HepG2 (cell line): ENCODE measurements around the gene GPR137. TPM values are rescaled to one million over a fixed set of nuclear protein-coding genes. Genes with fewer than 3 reads are reported as not detected.

Experiments
- ARNT2 ChIP-seq: sonication (generic); formaldehyde crosslinking; IDR thresholded peaks from 2 replicates; pipeline ENCODE4 v1.8.0; 2022; ENCODE audit warnings: mild to moderate bottlenecking, low read depth, missing genetic modification reagents, moderate library complexity
- BHLHE40 ChIP-seq: IDR thresholded peaks from 2 replicates; pipeline ENCODE4 v1.6.1; 2011; ENCODE audit warnings: low read length, improper control_type of control experiment
- BRD4 ChIP-seq: sonication (generic); formaldehyde crosslinking; IDR thresholded peaks from 2 replicates; pipeline ENCODE4 v1.4.0; 2020; ENCODE audit warnings: missing genetic modification reagents
- CAMTA2 ChIP-seq: sonication (generic); formaldehyde crosslinking; IDR thresholded peaks from 2 replicates; pipeline ENCODE4 v1.4.0; 2020; ENCODE audit warnings: mild to moderate bottlenecking, missing genetic modification reagents, borderline replicate concordance
- EEA1 ChIP-seq: sonication (generic); formaldehyde crosslinking; IDR thresholded peaks from 2 replicates; pipeline ENCODE4 v1.5.1; 2020; ENCODE audit warnings: mild to moderate bottlenecking, missing genetic modification reagents, borderline replicate concordance
- ELF3 ChIP-seq: IDR thresholded peaks from 2 replicates; pipeline ENCODE4 v1.6.1; 2016; ENCODE audit warnings: missing genetic modification reagents, missing compliant biosample characterization
- ISL2 ChIP-seq: sonication (generic); formaldehyde crosslinking; IDR thresholded peaks from 2 replicates; pipeline ENCODE4 v1.5.0; 2020; ENCODE audit warnings: missing genetic modification reagents
- KDM1A ChIP-seq: IDR thresholded peaks from 2 replicates; pipeline ENCODE4 v1.6.1; 2016; ENCODE audit warnings: missing compliant biosample characterization
- KDM5B ChIP-seq: sonication (generic); formaldehyde crosslinking; IDR thresholded peaks from 2 replicates; pipeline ENCODE4 v1.4.0; 2020; ENCODE audit warnings: missing genetic modification reagents, mild to moderate bottlenecking, borderline replicate concordance
- KLF13 ChIP-seq: sonication (generic); formaldehyde crosslinking; IDR thresholded peaks from 2 replicates; pipeline ENCODE4 v1.4.0; 2020; ENCODE audit warnings: mild to moderate bottlenecking, missing genetic modification reagents
- MATR3 ChIP-seq: sonication (generic); formaldehyde crosslinking; IDR thresholded peaks from 2 replicates; pipeline ENCODE4 v1.4.0; 2020; ENCODE audit warnings: missing genetic modification reagents
- MEIS2 ChIP-seq: sonication (generic); formaldehyde crosslinking; IDR thresholded peaks from 2 replicates; pipeline ENCODE4 v1.9.0; 2021; ENCODE audit warnings: mild to moderate bottlenecking, missing genetic modification reagents
- PATZ1 ChIP-seq: sonication (generic); formaldehyde crosslinking; IDR thresholded peaks from 2 replicates; pipeline ENCODE4 v1.4.0; 2020; ENCODE audit warnings: missing genetic modification reagents
- RFXANK ChIP-seq: IDR thresholded peaks from 2 replicates; pipeline ENCODE4 v1.6.1; 2016
- TCF12 ChIP-seq, 2 experiments: fragments of 450-650 bp in 1 of 2; sonication (generic) in 1 of 2; formaldehyde crosslinking in 1 of 2; IDR thresholded peaks; 2 replicates each; pipeline versions ENCODE4 v1.6.1 to v1.8.0; 2017 to 2022; ENCODE audit warnings: antibody characterized with exemption in 1 of 2, mild to moderate bottlenecking in 1 of 2, missing genetic modification reagents in 1 of 2, moderate library complexity in 1 of 2
- TERF1 ChIP-seq: sonication (generic); formaldehyde crosslinking; IDR thresholded peaks from 2 replicates; pipeline ENCODE4 v1.8.0; 2022; ENCODE audit warnings: mild to moderate bottlenecking, missing genetic modification reagents, moderate library complexity
- ZC3H13 ChIP-seq: sonication (generic); formaldehyde crosslinking; IDR thresholded peaks from 2 replicates; pipeline ENCODE4 v1.8.1; 2023; ENCODE audit warnings: mild to moderate bottlenecking, missing genetic modification reagents, moderate library complexity
- ZNF225 ChIP-seq: sonication (generic); formaldehyde crosslinking; IDR thresholded peaks from 2 replicates; pipeline ENCODE4 v1.4.0; 2020; ENCODE audit warnings: mild to moderate bottlenecking, missing genetic modification reagents
- ZNF234 ChIP-seq: sonication (generic); formaldehyde crosslinking; conservative IDR thresholded peaks from 2 replicates; pipeline ENCODE4 v1.5.1; 2020; ENCODE audit warnings: mild to moderate bottlenecking, missing genetic modification reagents
- ZNF276 ChIP-seq: sonication (generic); formaldehyde crosslinking; IDR thresholded peaks from 2 replicates; pipeline ENCODE4 v1.4.0; 2020; ENCODE audit warnings: mild to moderate bottlenecking, low read depth, missing genetic modification reagents
- ZNF563 ChIP-seq: sonication (generic); formaldehyde crosslinking; IDR thresholded peaks from 2 replicates; pipeline ENCODE4 v1.8.0; 2022; ENCODE audit warnings: mild to moderate bottlenecking, moderate library complexity, missing genetic modification reagents
- ZNF605 ChIP-seq: sonication (generic); formaldehyde crosslinking; IDR thresholded peaks from 2 replicates; pipeline ENCODE4 v1.8.0; 2022; ENCODE audit warnings: mild to moderate bottlenecking, missing genetic modification reagents
- ZNF619 ChIP-seq: sonication (generic); formaldehyde crosslinking; IDR thresholded peaks from 2 replicates; pipeline ENCODE4 v1.4.0; 2020; ENCODE audit warnings: mild to moderate bottlenecking, missing genetic modification reagents
- ZNF747 ChIP-seq: sonication (generic); formaldehyde crosslinking; IDR thresholded peaks from 2 replicates; pipeline ENCODE4 v1.8.1; 2023; ENCODE audit warnings: missing genetic modification reagents, mild to moderate bottlenecking, borderline replicate concordance
- ZNF850 ChIP-seq: sonication (generic); formaldehyde crosslinking; conservative IDR thresholded peaks from 2 replicates; pipeline ENCODE4 v1.9.0; 2021; ENCODE audit warnings: mild to moderate bottlenecking, missing genetic modification reagents
- ZSCAN21 ChIP-seq: sonication (generic); formaldehyde crosslinking; IDR thresholded peaks from 2 replicates; pipeline ENCODE4 v1.8.0; 2022; ENCODE audit warnings: mild to moderate bottlenecking, missing genetic modification reagents, moderate library complexity, borderline replicate concordance
- polyA plus RNA-seq, 8 experiments: library from polyadenylated mRNA; depleted of rRNA in 3 of 8; stranded (reverse) in 7 of 8; unstranded in 1 of 8; fragments of >200 nt; fragmentation: Illumina TruSeq in 4 of 8; extraction: Trizol in 4 of 8; gene quantifications; 2 replicates each; pipeline versions ENCODE4 v1.2.1 to v1.2.3, GENCODE V29; 2011 to 2016; ENCODE audit warnings: low read depth in 4 of 8, missing spikeins in 1 of 8, mixed read lengths in 1 of 8; ENCODE audit not compliant: insufficient read depth in 1 of 8
- total RNA-seq, 5 experiments: library from RNA; depleted of rRNA; stranded (reverse); fragments of >200 nt; fragmentation: Illumina TruSeq; extraction: Trizol; gene quantifications; 2 replicates each; pipeline ENCODE4 v1.2.3, GENCODE V29; 2016; ENCODE audit warnings: low read depth in 1 of 5

Gene GPR137
- total and polyA plus RNA-seq, 2 of the 13 experiments (the other 11 are each of a cell fraction or from before 2014, with no cell fraction given): 8.5 to 13.2 TPM

DNA sequence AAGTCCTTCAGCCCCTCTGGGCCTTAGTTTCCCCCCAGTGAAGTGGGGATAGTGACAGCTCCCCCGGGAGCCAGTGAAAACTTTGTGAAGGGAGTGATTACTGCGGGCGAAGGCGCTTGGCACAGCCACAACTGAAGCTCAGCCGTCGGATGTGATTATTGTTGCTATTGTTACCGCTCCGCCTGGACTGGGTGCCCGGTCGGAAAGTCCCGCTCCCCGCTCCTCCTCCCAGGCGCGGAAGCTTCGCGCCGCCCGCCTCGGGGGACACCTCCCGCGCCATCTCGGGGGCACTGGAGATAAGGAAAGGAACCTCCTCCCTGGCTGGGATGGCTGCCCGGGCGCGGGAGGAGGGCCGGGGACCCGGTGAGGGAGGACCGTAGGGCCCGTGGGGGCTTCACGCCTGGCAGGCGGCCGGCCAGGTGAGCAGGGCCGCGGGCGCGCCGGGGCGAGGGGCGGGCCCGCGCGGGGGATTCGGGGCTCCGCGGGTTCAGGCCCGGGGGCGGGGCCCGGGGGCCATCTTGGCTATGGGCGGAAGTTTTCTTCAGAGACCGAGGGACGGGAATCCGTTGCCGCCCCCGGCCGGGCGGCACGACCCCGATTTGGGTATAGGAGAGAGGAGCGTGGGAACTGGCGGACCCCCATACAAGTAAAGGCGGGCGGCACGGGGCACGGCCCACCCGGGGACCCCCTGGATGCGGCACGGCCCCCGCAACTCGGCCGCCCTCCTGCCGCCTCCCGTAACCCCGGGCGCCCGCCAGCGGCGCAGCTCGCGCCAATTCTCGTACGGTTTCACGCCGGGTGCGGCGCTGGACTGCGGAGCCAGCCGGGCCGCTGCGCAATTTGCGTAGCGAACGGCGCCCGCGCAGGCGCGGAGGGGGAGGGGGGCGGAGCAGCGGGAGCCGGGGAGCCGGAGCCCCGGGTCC, at the start of gene GPR137 (continued):
- TF ChIP-seq TERF1 (CRISPR knock-in tag): no peak
- TF ChIP-seq ELF3 (CRISPR knock-in tag): no peak
- no peak; the same call in 1 of the 2 replicates for TF ChIP-seq KDM5B (CRISPR knock-in tag)
- TF ChIP-seq TCF12 (IDR thresholded peaks at IDR 0.05): no peak
- TF ChIP-seq TCF12 (CRISPR knock-in tag; IDR thresholded peaks at IDR 0.05): peak; percentile 13; the same call in 1 of the 2 replicates
- no peak for TF ChIP-seq MATR3 (CRISPR knock-in tag)
- TF ChIP-seq ZNF234: no peak
- no peak for TF ChIP-seq BRD4
- peak; percentile 21; the same call in 1 of the 2 replicates for TF ChIP-seq ISL2 (CRISPR knock-in tag)
- TF ChIP-seq ZNF605 (CRISPR knock-in tag): 0 out of 2 replicates have a peak, but pooled peaks have one; percentile 14
- no peak for TF ChIP-seq ZNF225 (CRISPR knock-in tag)
- peak; percentile 74 for TF ChIP-seq ZNF563 (CRISPR knock-in tag)
- TF ChIP-seq PATZ1 (CRISPR knock-in tag): peak; percentile 48
- TF ChIP-seq ZSCAN21: 0 out of 2 replicates have a peak, but pooled peaks have one; percentile 14
- no peak for TF ChIP-seq KDM1A (CRISPR knock-in tag)
- TF ChIP-seq ZNF619 (CRISPR knock-in tag): no peak
- 0 out of 2 replicates have a peak, but pooled peaks have one; percentile 11 for TF ChIP-seq CAMTA2 (CRISPR knock-in tag)
- no peak for TF ChIP-seq MEIS2 (CRISPR knock-in tag)
- TF ChIP-seq ZNF747: no peak
- no peak for TF ChIP-seq ZNF850 (CRISPR knock-in tag)
- TF ChIP-seq RFXANK: no peak
- TF ChIP-seq BHLHE40: no peak
- TF ChIP-seq KLF13 (CRISPR knock-in tag): no peak
- TF ChIP-seq EEA1 (CRISPR knock-in tag): no peak
- no peak for TF ChIP-seq ZC3H13 (CRISPR knock-in tag)
- peak; percentile 55; the same call in 1 of the 2 replicates for TF ChIP-seq ZNF276
- TF ChIP-seq ARNT2: peak; percentile 49; the same call in 1 of the 2 replicates
